GM18507 (cell line): ENCODE data around the gene SEMA3B.
A peak's percentile ranks its signal among the peaks of the same experiment; 100 is the strongest.

ENCODE experiments used
- DNase-seq: peaks from one replicate; pipeline ENCODE4 v3.0.0; 2011; ENCODE audit warnings: low read depth; ENCODE audit not compliant: insufficient read length; ENCODE audit errors: extremely low spot score
- FAIRE-seq: peaks from 2 replicates; lab custom pipeline; 2011; peaks lifted over from hg19 to GRCh38; lab: Jason Lieb, UNC

The SEMA3B gene

DNA sequence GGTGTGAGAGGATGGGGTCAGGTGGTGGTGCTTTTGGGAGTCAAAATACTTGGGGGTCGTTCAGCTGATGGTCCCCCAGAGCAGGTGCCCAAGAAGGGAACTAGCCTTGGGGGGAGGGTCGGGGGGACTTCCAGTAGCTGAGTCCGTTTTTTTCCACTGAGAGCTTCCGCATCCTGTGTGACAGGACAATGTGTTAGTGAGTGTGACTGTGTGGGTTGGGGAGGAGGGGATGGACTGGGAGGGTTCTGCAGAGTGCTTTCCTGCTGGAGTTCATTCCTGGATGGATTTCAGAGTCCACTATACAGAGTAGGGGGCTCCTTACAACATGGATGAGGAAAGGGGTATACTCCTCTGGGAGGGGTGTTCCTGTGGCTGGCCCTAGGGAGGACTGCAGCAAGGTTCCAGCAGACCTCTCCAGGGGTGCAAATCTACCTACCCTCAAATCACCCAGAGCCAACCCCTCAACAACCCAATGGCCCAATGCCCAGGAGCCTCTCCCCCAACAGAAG, 54.2 kb downstream of the SEMA3B start:
- DNase-seq = no peak
- no peak for FAIRE-seq

DNA sequence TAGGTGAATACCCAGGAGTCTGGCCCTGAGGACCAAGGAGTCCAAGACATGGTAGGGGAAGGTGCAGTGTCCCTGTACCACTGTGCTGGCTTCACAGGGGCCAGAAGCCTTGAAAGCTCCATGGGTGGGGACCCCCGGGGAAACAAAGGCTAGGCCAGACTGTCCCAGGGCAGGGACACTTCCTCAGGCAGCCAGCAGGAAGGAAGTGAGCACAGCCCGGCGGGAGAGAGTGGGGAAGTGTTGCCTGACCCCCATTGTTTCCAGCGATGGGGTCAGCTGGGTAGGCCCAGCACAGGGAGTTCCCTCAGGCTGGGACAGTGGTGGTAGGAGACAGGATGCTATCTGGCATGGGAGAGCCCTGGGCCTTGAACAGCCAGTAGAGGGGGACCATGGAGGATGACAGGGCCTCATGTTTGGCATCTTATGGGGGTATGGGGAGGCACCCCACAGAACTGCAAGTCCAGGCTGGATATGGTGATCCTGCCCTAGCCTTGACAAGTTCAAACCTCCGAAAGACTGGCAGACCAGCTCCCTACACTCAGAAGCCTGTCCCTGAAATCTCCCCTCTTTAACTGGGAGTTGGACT, 54.8 kb downstream of the SEMA3B start:
- FAIRE-seq (no peak), DNase-seq (no peak)

DNA sequence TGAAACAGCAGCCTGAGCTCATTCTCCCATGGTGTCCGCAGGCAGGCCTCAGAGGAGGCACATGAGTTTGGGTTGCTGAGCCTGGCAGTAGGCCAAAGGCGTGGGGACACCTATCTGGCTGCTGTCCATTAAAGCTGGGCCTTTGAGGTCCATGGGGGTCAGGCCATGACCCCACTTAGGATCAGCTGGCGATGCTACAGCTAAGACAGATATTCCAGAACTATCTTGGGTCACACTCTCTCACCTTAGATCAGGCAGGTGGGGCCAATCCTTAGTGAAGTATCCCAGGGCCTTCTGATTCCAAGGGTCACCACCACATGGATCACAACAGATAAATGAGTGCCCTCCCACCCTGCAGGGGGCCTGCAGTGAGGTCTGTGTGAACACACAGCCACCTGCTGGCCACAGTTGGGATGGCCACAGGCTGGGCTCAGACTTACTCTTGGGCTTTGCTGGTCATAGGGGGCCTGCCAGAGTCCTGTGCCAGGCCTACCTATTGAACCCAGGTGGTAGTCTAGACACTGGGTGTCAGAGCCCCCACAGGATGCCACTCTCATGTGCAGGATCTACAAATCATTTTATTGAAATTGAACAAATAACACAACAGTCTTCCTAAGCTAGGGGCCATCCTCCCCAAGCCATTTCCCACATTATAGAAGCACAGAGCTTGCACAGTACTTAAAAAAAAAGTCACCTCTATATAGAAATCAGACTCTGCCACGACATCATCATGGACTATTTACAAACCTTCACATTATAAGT, 55.6 kb downstream of the SEMA3B start:
- peak; percentile 76 for FAIRE-seq
- DNase-seq = no peak

DNA sequence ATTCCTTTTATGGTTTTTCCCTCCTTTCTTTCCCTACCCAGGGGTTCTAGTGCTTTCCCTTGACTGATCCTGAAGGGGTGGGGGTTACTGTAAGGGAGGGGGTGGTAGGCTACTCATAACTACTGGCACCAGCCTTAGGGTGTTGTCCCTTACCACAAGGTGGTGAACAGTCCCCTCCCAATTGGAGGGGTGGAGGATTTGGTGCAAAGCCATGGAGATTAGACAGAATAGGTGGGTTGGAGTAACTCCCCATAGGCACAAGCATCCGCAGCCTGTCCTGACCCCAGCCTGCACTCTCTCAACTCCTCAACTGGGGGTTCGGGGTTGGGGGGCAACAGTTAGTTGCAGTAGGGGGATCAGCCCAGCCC, 56.1 kb downstream of the SEMA3B start:
- no peak for DNase-seq
- no peak for FAIRE-seq

DNA sequence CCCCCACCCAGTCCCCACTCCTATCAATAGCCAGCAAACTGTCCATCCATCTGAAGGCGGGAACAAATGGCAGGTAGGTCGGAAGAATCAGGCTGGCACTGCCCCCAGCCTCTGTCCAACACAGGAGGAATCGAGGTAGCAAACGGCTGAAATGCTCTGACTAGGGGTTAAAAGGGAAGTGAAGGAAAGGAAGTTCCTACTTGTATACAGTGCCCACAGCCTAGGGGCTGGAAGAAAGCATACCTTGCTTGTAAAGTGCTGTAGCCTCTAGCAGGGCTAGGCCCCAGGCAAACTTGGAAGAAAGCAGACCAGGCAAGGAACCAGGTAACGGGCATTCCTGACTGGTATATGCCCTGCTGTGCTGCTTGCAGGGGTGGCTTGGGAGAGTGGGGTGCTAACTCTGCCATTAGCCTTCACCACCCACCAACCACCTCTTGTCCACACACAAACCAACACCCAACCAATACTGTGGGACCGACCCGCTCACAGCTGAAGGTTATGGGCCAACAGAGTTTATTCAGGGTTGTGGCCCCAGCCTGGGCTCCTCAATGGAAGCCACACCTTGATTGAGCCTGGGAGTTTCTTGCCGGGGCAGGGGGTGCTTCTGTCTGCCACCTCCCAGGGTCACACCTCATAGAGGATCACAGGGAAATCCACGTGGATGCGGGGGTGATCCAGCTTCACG, 56.7 kb downstream of the SEMA3B start:
- FAIRE-seq (no peak), DNase-seq (no peak)

DNA sequence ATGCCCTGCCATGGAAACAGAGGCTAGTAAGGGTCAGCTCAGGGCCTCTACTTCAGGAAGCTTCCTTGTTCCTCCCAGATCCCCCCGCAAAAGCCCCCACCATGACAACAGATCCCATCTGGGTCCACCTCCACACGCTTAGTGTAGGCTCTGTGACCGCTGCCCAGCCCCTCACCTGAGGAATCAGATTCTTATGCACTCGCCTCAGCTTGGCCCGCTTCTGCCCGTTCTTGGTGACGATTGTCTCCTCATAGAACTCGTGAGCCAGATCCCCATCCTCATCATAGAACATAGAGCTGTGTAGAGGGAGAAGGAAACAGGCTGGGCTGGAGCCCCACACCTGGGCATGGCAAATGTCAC, 57.2 kb downstream of the SEMA3B start:
- no peak for DNase-seq
- FAIRE-seq = no peak

DNA sequence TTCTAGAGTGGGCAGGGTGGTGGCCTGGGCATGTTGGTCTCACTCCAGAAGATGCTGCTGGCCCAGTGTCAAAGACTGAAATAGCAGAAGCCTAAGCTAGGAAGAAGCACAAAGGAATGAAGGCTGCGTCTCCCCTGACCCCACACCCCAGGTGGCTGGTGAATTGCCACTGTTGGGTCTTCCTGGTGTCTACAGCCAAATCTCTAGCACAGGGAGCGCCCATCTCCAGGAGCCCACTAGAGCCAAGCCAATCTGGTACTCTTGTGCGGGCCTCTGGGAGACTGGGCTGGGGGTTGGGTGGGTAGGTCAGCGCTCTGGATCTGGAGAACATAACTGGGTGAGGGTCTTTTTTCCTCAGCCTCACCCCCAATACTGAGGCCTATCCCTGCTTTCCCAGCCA, 58.2 kb downstream of the SEMA3B start:
- no peak for FAIRE-seq

More for the DNA sequence above, 58.2 kb downstream of the SEMA3B start:
- DNase-seq = no peak
